ENCODE results near the gene AGA.

AGA gene

DNA sequence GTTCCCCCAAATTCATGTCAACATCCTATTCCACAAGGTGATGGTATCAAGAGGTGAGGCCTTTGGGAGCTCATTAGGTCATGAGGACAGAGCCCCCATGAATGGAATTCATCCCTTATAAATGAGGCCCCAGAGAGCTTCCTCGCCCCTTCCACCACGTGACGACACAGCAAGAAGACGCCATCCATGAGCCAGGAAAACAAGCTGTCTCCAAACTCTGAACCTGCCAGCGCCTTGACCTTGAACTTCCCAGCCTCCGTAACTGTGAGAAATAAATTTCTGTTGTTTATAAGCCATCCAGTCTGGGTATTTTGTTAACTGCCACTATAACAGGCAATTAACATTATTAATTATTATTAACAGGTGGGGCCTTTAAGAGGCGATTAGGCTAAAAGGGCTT, 5.8 kb downstream of the AGA start:
- H2AFZ ChIP-seq (ENCODE audit: low read length) = no peak overlapping the region
- H3K27me3 ChIP-seq (ENCODE audit: insufficient read depth, low read length) = no peaks in the 10 kb centered on the region
- H3K36me3 ChIP-seq (ENCODE audit: insufficient read depth, low read length) = peaks cover 9% of the 10 kb centered on the region; the same call in 1 of the 2 replicates
- no peak overlapping the region for H3K9ac ChIP-seq (ENCODE audit: low read length)
- no peaks in the 10 kb centered on the region for H3K9me3 ChIP-seq (ENCODE audit: low read length)
- no peaks in the 10 kb centered on the region for H3K79me2 ChIP-seq (ENCODE audit: insufficient read depth, low read length)
- no peak overlapping the region for H3K4me3 ChIP-seq (ENCODE audit: low read depth, low read length, poor library complexity, severe bottlenecking)
- no peaks in the 10 kb centered on the region for H4K20me1 ChIP-seq (ENCODE audit: insufficient read depth, low read length)
- no peak overlapping the region for H3K27ac ChIP-seq (ENCODE audit: low read depth, low read length, poor library complexity, severe bottlenecking)
- H3F3A ChIP-seq (ENCODE audit: insufficient read depth, low read length) = no peaks in the 10 kb centered on the region
- H3K4me1 ChIP-seq (ENCODE audit: insufficient read depth, low read length, severe bottlenecking) = peaks cover 12% of the 10 kb centered on the region
- TF ChIP-seq EZH2 (IDR thresholded peaks at IDR 0.05; ENCODE audit: borderline replicate concordance, low read length) = no peak
- TF ChIP-seq, protein P1, sequence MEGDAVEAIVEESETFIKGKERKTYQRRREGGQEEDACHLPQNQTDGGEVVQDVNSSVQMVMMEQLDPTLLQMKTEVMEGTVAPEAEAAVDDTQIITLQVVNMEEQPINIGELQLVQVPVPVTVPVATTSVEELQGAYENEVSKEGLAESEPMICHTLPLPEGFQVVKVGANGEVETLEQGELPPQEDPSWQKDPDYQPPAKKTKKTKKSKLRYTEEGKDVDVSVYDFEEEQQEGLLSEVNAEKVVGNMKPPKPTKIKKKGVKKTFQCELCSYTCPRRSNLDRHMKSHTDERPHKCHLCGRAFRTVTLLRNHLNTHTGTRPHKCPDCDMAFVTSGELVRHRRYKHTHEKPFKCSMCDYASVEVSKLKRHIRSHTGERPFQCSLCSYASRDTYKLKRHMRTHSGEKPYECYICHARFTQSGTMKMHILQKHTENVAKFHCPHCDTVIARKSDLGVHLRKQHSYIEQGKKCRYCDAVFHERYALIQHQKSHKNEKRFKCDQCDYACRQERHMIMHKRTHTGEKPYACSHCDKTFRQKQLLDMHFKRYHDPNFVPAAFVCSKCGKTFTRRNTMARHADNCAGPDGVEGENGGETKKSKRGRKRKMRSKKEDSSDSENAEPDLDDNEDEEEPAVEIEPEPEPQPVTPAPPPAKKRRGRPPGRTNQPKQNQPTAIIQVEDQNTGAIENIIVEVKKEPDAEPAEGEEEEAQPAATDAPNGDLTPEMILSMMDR (IDR thresholded peaks at IDR 0.05; ENCODE audit: low read length) = no peak
- no peak overlapping the region for H3K4me2 ChIP-seq (ENCODE audit: low read length)
- no peaks in the 10 kb centered on the region for H3K9me2 ChIP-seq (ENCODE audit: low read depth, low read length)

DNA sequence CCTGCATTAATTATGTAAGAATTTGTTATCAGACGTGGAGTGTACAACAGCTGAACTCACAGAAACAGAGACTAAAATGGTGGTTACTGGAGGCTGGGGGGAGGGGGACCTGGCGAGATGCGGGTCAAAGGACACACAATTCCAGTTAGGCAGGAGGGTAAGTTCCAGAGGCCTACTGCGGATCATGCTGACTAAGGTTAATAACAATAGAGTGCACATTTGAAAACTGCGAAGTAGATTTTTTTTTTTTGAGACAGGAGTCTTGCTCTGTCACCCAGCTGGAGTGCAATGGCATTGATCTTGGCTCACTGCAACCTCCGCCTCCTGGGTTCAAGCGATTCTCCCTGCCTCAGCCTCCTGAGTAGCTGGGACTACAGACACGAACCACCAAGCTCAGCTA, 7.6 kb downstream of the AGA start:
- H3K9me3 ChIP-seq (ENCODE audit: low read length) = no peaks in the 10 kb centered on the region
- H3K9me2 ChIP-seq (ENCODE audit: low read depth, low read length) = no peaks in the 10 kb centered on the region
- H3K9ac ChIP-seq (ENCODE audit: low read length) = no peak overlapping the region
- no peak overlapping the region for H3K27ac ChIP-seq (ENCODE audit: low read depth, low read length, poor library complexity, severe bottlenecking)
- no peaks in the 10 kb centered on the region for H3K4me1 ChIP-seq (ENCODE audit: insufficient read depth, low read length, severe bottlenecking)
- H3K4me2 ChIP-seq (ENCODE audit: low read length) = no peak overlapping the region
- no peaks in the 10 kb centered on the region for H3K27me3 ChIP-seq (ENCODE audit: insufficient read depth, low read length)
- no peaks in the 10 kb centered on the region for H4K20me1 ChIP-seq (ENCODE audit: insufficient read depth, low read length)
- peaks cover 9% of the 10 kb centered on the region; the same call in 1 of the 2 replicates for H3K36me3 ChIP-seq (ENCODE audit: insufficient read depth, low read length)
- H3F3A ChIP-seq (ENCODE audit: insufficient read depth, low read length) = no peaks in the 10 kb centered on the region
- TF ChIP-seq, protein P1 (IDR thresholded peaks at IDR 0.05; ENCODE audit: low read length) = no peak
- TF ChIP-seq EZH2 (IDR thresholded peaks at IDR 0.05; ENCODE audit: borderline replicate concordance, low read length) = no peak
- no peak overlapping the region for H3K4me3 ChIP-seq (ENCODE audit: low read depth, low read length, poor library complexity, severe bottlenecking)
- no peaks in the 10 kb centered on the region for H3K79me2 ChIP-seq (ENCODE audit: insufficient read depth, low read length)
- no peak overlapping the region for H2AFZ ChIP-seq (ENCODE audit: low read length)

DNA sequence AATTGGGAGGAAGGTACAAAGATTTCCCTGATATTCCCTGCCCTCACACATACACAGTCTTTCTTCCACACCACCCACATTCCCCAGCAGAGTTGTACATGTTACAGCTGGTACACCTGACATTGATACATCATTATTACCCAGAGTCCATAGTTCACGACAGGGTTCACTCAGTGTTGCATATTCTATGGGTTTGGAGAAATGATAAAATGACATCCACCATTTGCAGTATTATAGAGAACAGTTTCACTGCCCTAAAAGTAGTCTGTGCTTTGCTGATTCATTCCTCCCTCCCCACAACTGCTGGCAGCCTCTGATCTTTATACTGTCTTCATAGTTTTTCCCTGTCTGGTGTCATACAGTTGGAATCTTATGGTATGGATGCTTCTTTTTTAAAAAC, 15.0 kb downstream of the AGA start:
- no peak overlapping the region for H2AFZ ChIP-seq (ENCODE audit: low read length)

More for the DNA sequence above, 15.0 kb downstream of the AGA start:
- H3K9me2 ChIP-seq (ENCODE audit: low read depth, low read length) = no peaks in the 10 kb centered on the region
- H3K9me3 ChIP-seq (ENCODE audit: low read length) = no peaks in the 10 kb centered on the region
- H3K27ac ChIP-seq (ENCODE audit: low read depth, low read length, poor library complexity, severe bottlenecking) = no peak overlapping the region
- H3K4me1 ChIP-seq (ENCODE audit: insufficient read depth, low read length, severe bottlenecking) = no peaks in the 10 kb centered on the region
- no peak overlapping the region for H3K9ac ChIP-seq (ENCODE audit: low read length)
- H3K36me3 ChIP-seq (ENCODE audit: insufficient read depth, low read length) = peaks cover 5% of the 10 kb centered on the region; the same call in 1 of the 2 replicates
- H3K27me3 ChIP-seq (ENCODE audit: insufficient read depth, low read length) = 0 out of 2 replicates have a peak, but pooled peaks cover 4% of the 10 kb centered on the region
- TF ChIP-seq, protein P1 (IDR thresholded peaks at IDR 0.05; ENCODE audit: low read length) = no peak
- no peak for TF ChIP-seq EZH2 (IDR thresholded peaks at IDR 0.05; ENCODE audit: borderline replicate concordance, low read length)
- no peaks in the 10 kb centered on the region for H3F3A ChIP-seq (ENCODE audit: insufficient read depth, low read length)
- H3K79me2 ChIP-seq (ENCODE audit: insufficient read depth, low read length) = no peaks in the 10 kb centered on the region
- no peaks in the 10 kb centered on the region for H4K20me1 ChIP-seq (ENCODE audit: insufficient read depth, low read length)
- no peak overlapping the region for H3K4me3 ChIP-seq (ENCODE audit: low read depth, low read length, poor library complexity, severe bottlenecking)
- H3K4me2 ChIP-seq (ENCODE audit: low read length) = no peak overlapping the region
